Sigmoid colon (tissue), 4 donors: Measurements from ENCODE around the gene LILRA1.

Experiments
- CTCF ChIP-seq, 4 experiments: fragments of 450-650 bp in 3 of 4; fragments of 200-600 bp in 1 of 4; IDR thresholded peaks; one replicate each; pipeline ENCODE4 v1.5.1; 2016 to 2019; ENCODE audit warnings: antibody characterized with exemption in 4 of 4, mild to moderate bottlenecking in 3 of 4, moderate library complexity in 2 of 4
- EP300 ChIP-seq, 4 donors: sonication (generic); formaldehyde crosslinking; IDR thresholded peaks; one replicate each; pipeline ENCODE4 v1.6.1; 2017; ENCODE audit warnings: antibody characterized with exemption in 4 of 4
- POLR2AphosphoS5 ChIP-seq, 4 donors: sonication (generic); formaldehyde crosslinking; IDR thresholded peaks; one replicate each; pipeline ENCODE4 v1.6.1; 2017; ENCODE audit warnings: antibody characterized with exemption in 4 of 4

GRCh38 chr19:54574051-54574450 lies 19.4 kb upstream of the LILRA1 start:
- TF ChIP-seq CTCF (IDR thresholded peaks at IDR 0.05) (no peak), EP300 (IDR thresholded peaks at IDR 0.05) (no peak), POLR2AphosphoS5 (IDR thresholded peaks at IDR 0.05) (no peak)
